HG02981 (cell line): ENCODE results near the gene CCDC190.
"Not testable (repeated sequence)": the region's sequence is repeated elsewhere in the genome, so short reads cannot be mapped to it uniquely, and the experiment has no call there.

Experiments used
- ATAC-seq: cut with Tn5 transposase; IDR thresholded peaks from one replicate; pipeline ENCODE4 v1.9.1; 2021; ENCODE audit warnings: mild to moderate bottlenecking, moderate library complexity; ENCODE audit not compliant: unreplicated experiment

The CCDC190 gene

GRCh38 chr1:162878000-162878596, 17.1 kb upstream of the CCDC190 start:
- no peak for ATAC-seq

- ATAC-seq: no peak
These were observed 16.4 kb upstream of the CCDC190 start for GRCh38 chr1:162877412-162877811.

- ATAC-seq: no peak
These were observed 15.8 kb upstream of the CCDC190 start for GRCh38 chr1:162876751-162877150.

- no peak for ATAC-seq
These were observed 13.0 kb upstream of the CCDC190 start for GRCh38 chr1:162873671-162874666.

- ATAC-seq: no peak
These were observed 12.0 kb upstream of the CCDC190 start for GRCh38 chr1:162872981-162873380.

GRCh38 chr1:162871417-162871816, 10.4 kb upstream of the CCDC190 start:
- not testable (repeated sequence) for ATAC-seq

- no peak for ATAC-seq
These were observed 8.0 kb upstream of the CCDC190 start for GRCh38 chr1:162868972-162869371.

- ATAC-seq: no peak
These were observed 650 bp upstream of the CCDC190 start for GRCh38 chr1:162861625-162862024.

- ATAC-seq: no peak
These were observed 1.8 kb downstream of the CCDC190 start for GRCh38 chr1:162859191-162859590.

GRCh38 chr1:162857850-162858249, 3.1 kb downstream of the CCDC190 start:
- ATAC-seq: no peak

- ATAC-seq: no peak
These were observed 4.7 kb downstream of the CCDC190 start for GRCh38 chr1:162856260-162856659.

GRCh38 chr1:162855461-162856150, 5.4 kb downstream of the CCDC190 start:
- ATAC-seq: no peak

GRCh38 chr1:162854245-162854882, 6.6 kb downstream of the CCDC190 start:
- peak; percentile 78 for ATAC-seq

GRCh38 chr1:162851341-162851740, 9.6 kb downstream of the CCDC190 start:
- no peak for ATAC-seq

GRCh38 chr1:162849711-162850110, 11.3 kb downstream of the CCDC190 start:
- no peak for ATAC-seq

- ATAC-seq: peak; percentile 68
These were observed 13.0 kb downstream of the CCDC190 start for GRCh38 chr1:162847839-162848453.

GRCh38 chr1:162846256-162847212, 14.4 kb downstream of the CCDC190 start:
- no peak for ATAC-seq

- ATAC-seq: no peak
These were observed 16.8 kb downstream of the CCDC190 start for GRCh38 chr1:162844153-162844552.

GRCh38 chr1:162840250-162840839, 20.6 kb downstream of the CCDC190 start:
- no peak for ATAC-seq
